Measurements from ENCODE around the gene PLEKHH1.

PLEKHH1 gene

GRCh38 chr14:67554341-67554740 lies 21.3 kb downstream of the PLEKHH1 start:
- ChIA-PET POLR2A (interaction anchor here (2.1 kb wide), 1 partner anchor 46 kb away, joined by 6 read pairs; the partner anchor contains the start of gene PIGH), CTCF (interaction anchor here (0.6 to 4.3 kb wide), 3 partner anchors 27 to 151 kb away, joined by 3 to 45 read pairs (median 4); no protein-coding TSS in a partner anchor)
- Histone ChIP-seq H3K4me3 (ENCODE audit: low read depth, low read length) (no peak overlapping the region), H3K36me3 (ENCODE audit: control insufficient read depth in 2 of 2, insufficient read depth in 1 of 2, low read length in 2 of 2) (peaks cover 0 to 11% of the 10 kb centered on the region in 2 experiments; a peak in 1 of 3 replicates), H3K9me3 (ENCODE audit: control insufficient read depth, insufficient read depth, low read depth, low read length) (no peaks in the 10 kb centered on the region), H3K4me1 (ENCODE audit: control insufficient read depth, insufficient read depth, low read length) (no peaks in the 10 kb centered on the region; the same call in 1 of the 2 replicates), H3K27ac (ENCODE audit: extremely low read depth, low read depth, low read length) (no peak overlapping the region)
- TF ChIP-seq ZNF670 (tag by site-specific recombination; IDR thresholded peaks at IDR 0.05; ENCODE audit: low read depth) (no peak), ZNF280C (tag by site-specific recombination; IDR thresholded peaks at IDR 0.05) (no peak)

- ChIA-PET CTCF (interaction anchor here (0.9 to 4.3 kb wide), 6 partner anchors 16 to 128 kb away, joined by 3 to 45 read pairs (median 3); no protein-coding TSS in a partner anchor), POLR2A (interaction anchor here (2.1 kb wide), 1 partner anchor 45 kb away, joined by 6 read pairs; the partner anchor contains the start of gene PIGH)
- no peak overlapping the region for H3K27ac ChIP-seq (ENCODE audit: extremely low read depth, low read depth, low read length)
- no peak for TF ChIP-seq ZNF184 (tag by site-specific recombination; IDR thresholded peaks at IDR 0.05)
- no peak for TF ChIP-seq ZNF211 (tag by site-specific recombination; IDR thresholded peaks at IDR 0.05; ENCODE audit: low read depth)
- no peak for TF ChIP-seq ZNF600 (tag by site-specific recombination; IDR thresholded peaks at IDR 0.05)
- no peak for TF ChIP-seq ZNF626 (tag by site-specific recombination; IDR thresholded peaks at IDR 0.05)
- TF ChIP-seq ZNF148 (tag by site-specific recombination; IDR thresholded peaks at IDR 0.05; ENCODE audit: borderline replicate concordance), result no peak
- no peak for TF ChIP-seq ZBTB20 (tag by site-specific recombination; IDR thresholded peaks at IDR 0.05)
- TF ChIP-seq ZBTB26 (tag by site-specific recombination; optimal IDR thresholded peaks at IDR 0.05), result no peak
- TF ChIP-seq PRDM4 (tag by site-specific recombination; IDR thresholded peaks at IDR 0.05), result no peak
- no peak for TF ChIP-seq ZNF404 (tag by site-specific recombination; IDR thresholded peaks at IDR 0.05)
- no peak for TF ChIP-seq ZNF514 (tag by site-specific recombination; IDR thresholded peaks at IDR 0.05)
- no peak for TF ChIP-seq ZNF280C (tag by site-specific recombination; IDR thresholded peaks at IDR 0.05)
- no peak for TF ChIP-seq ZNF302 (tag by site-specific recombination; IDR thresholded peaks at IDR 0.05; ENCODE audit: low read depth)
- TF ChIP-seq SALL2 (tag by site-specific recombination; IDR thresholded peaks at IDR 0.05; ENCODE audit: borderline replicate concordance), result no peak
- no peak for TF ChIP-seq ZNF76 (tag by site-specific recombination; IDR thresholded peaks at IDR 0.05; ENCODE audit: borderline replicate concordance, low read depth)
- no peak for TF ChIP-seq ZNF146 (tag by site-specific recombination; IDR thresholded peaks at IDR 0.05)
- TF ChIP-seq ZNF473 (tag by site-specific recombination; IDR thresholded peaks at IDR 0.05), result no peak
- no peaks in the 10 kb centered on the region; the same call in 1 of the 2 replicates for H3K4me1 ChIP-seq (ENCODE audit: control insufficient read depth, insufficient read depth, low read length)
- H3K9me3 ChIP-seq (ENCODE audit: control insufficient read depth, insufficient read depth, low read depth, low read length), result no peaks in the 10 kb centered on the region
- H3K4me3 ChIP-seq (ENCODE audit: low read depth, low read length), result no peak overlapping the region
- peaks cover 0 to 14% of the 10 kb centered on the region in 2 experiments; a peak in 2 of 3 replicates for H3K36me3 ChIP-seq (ENCODE audit: control insufficient read depth in 2 of 2, insufficient read depth in 1 of 2, low read length in 2 of 2)
These were observed 22.5 kb downstream of the PLEKHH1 start for GRCh38 chr14:67555518-67556090.
